ENCODE data around the gene EHD4. TPM values are rescaled to one million over a fixed set of nuclear protein-coding genes. Genes with fewer than 3 reads are reported as not detected.

The EHD4 gene
- total and polyA plus RNA-seq, 2 donors (not counting 3 experiments of a cell fraction or from before 2014, with no cell fraction given), result 96.7 to 128 TPM

DNA sequence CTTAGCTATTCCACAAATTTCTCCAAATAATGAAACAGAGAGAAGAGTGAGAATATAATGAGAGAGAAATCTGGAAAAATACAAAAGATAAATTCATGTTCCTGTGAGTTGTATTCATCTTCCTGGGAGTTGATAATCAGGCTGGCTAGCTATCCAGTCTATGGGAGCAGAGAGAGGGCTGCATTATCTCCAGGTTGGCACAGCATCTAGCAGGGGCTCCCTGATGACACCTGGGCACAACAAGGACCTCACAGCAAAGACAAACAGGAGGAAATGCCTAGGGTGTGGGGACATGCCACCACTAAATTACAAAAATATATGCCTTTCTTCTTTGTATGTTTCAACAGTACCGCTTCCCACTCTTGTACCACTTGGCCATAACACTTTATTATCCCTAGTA, 1.9 kb downstream of the EHD4 start:
- BruUV-seq (replicated peaks), result no TSS peak
- Histone ChIP-seq H3K36me3 (ENCODE audit: control insufficient read depth in 2 of 2, extremely low read depth in 1 of 2, insufficient read depth in 2 of 2, low read length in 2 of 2) (peaks cover 0 to 2% of the 10 kb centered on the region in 2 experiments), H3K9me1 (replicated peaks; ENCODE audit: control insufficient read depth, extremely low read depth, insufficient read depth, low read length) (no peaks in the 10 kb centered on the region), H3K9me3 (replicated peaks; ENCODE audit: control insufficient read depth, insufficient read depth, low read length) (no peaks in the 10 kb centered on the region), H3K9ac (replicated peaks; ENCODE audit: extremely low read depth, insufficient read depth, low read length) (peak overlapping the region; percentile 78), H2AFZ (ENCODE audit: low read depth, low read length) (no peak overlapping the region), H3K27me3 (ENCODE audit: control insufficient read depth in 2 of 2, insufficient read depth in 2 of 2, low read length in 2 of 2) (no peaks in the 10 kb centered on the region), H3K4me3 (replicated peaks in 1 of 3; ENCODE audit: insufficient read depth in 1 of 3, low read depth in 1 of 3, low read length in 3 of 3) (peak overlapping the region; percentile 84 to 100 (median 97)), H3K79me2 (ENCODE audit: control insufficient read depth, insufficient read depth, low read length) (peaks cover 69% of the 10 kb centered on the region), H4K20me1 (replicated peaks; ENCODE audit: control insufficient read depth, extremely low read depth, insufficient read depth, low read length) (no peaks in the 10 kb centered on the region), H3K4me1 (ENCODE audit: control insufficient read depth, extremely low read depth, insufficient read depth, low read length) (peaks cover 47% of the 10 kb centered on the region), H3K4me2 (ENCODE audit: insufficient read depth, low read length) (peak overlapping the region; percentile 77), H3K27ac (ENCODE audit: insufficient read depth, low read depth, low read length) (peak overlapping the region; percentile 69)
- TF ChIP-seq JUN (IDR thresholded peaks at IDR 0.05; ENCODE audit: borderline replicate concordance, insufficient read depth, insufficient read length, low read depth), result no peak
- TF ChIP-seq EZH2 (IDR thresholded peaks at IDR 0.05; ENCODE audit: borderline replicate concordance, low read depth, low read length, severe bottlenecking), result no peak
- no peak for TF ChIP-seq POLR2A (IDR thresholded peaks at IDR 0.05; ENCODE audit: low read depth, low read length)
- no peak for TF ChIP-seq POLR2AphosphoS5 (IDR thresholded peaks at IDR 0.05; ENCODE audit: insufficient read depth, low read depth, low read length)
- TF ChIP-seq MYC (IDR thresholded peaks at IDR 0.05; ENCODE audit: low read depth, low read length), result no peak
- no peak for TF ChIP-seq GATA2 (IDR thresholded peaks at IDR 0.05; ENCODE audit: insufficient read depth, insufficient read length, low read depth, low read length)
- no peak for FAIRE-seq
- no peak for DNase-seq (ENCODE audit: low read depth, low spot score)
- ChIA-PET POLR2A (interaction anchor here (0.8 to 1.4 kb wide), 2 partner anchors 13 to 36 kb away, joined by 3 read pairs; no protein-coding TSS in a partner anchor), CTCF (interaction anchor here (1.2 to 7.1 kb wide), 12 partner anchors 9 to 114 kb away, joined by 4 to 44 read pairs (median 4); no protein-coding TSS in a partner anchor)
- dilution Hi-C loops (cut with MboI; ENCODE audit: extremely low pct_ligation_motif_present, low sequenced_read_pairs), result no loop called here
- intact Hi-C loops (cut with micrococcal nuclease), result loop anchor here (5.0 kb wide), 2 partner anchors 87 to 198 kb away; partner anchors contain the start of gene MAPKBP1

- H3K4me2 ChIP-seq (ENCODE audit: insufficient read depth, low read length), result peak overlapping the region; percentile 77
- TSS peak; percentile 8 for BruUV-seq (replicated peaks)
- no peaks in the 10 kb centered on the region for H3K9me3 ChIP-seq (replicated peaks; ENCODE audit: control insufficient read depth, insufficient read depth, low read length)
- H2AFZ ChIP-seq (ENCODE audit: low read depth, low read length), result no peak overlapping the region
- FAIRE-seq (peak; percentile 26), DNase-seq (ENCODE audit: low read depth, low spot score) (peak; percentile 41)
- peaks cover 74% of the 10 kb centered on the region for H3K79me2 ChIP-seq (ENCODE audit: control insufficient read depth, insufficient read depth, low read length)
- no peaks in the 10 kb centered on the region for H3K27me3 ChIP-seq (ENCODE audit: control insufficient read depth in 2 of 2, insufficient read depth in 2 of 2, low read length in 2 of 2)
- H3K36me3 ChIP-seq (ENCODE audit: control insufficient read depth in 2 of 2, extremely low read depth in 1 of 2, insufficient read depth in 2 of 2, low read length in 2 of 2), result peaks cover 0 to 5% of the 10 kb centered on the region in 2 experiments
- dilution Hi-C loops (cut with MboI; ENCODE audit: extremely low pct_ligation_motif_present, low sequenced_read_pairs), result no loop called here
- CTCF ChIA-PET, result interaction anchor here (1.2 to 7.1 kb wide), 13 partner anchors 9 to 115 kb away, joined by 3 to 44 read pairs (median 4); no protein-coding TSS in a partner anchor
- H3K27ac ChIP-seq (ENCODE audit: insufficient read depth, low read depth, low read length), result peak overlapping the region; percentile 69
- TF ChIP-seq, protein P1, sequence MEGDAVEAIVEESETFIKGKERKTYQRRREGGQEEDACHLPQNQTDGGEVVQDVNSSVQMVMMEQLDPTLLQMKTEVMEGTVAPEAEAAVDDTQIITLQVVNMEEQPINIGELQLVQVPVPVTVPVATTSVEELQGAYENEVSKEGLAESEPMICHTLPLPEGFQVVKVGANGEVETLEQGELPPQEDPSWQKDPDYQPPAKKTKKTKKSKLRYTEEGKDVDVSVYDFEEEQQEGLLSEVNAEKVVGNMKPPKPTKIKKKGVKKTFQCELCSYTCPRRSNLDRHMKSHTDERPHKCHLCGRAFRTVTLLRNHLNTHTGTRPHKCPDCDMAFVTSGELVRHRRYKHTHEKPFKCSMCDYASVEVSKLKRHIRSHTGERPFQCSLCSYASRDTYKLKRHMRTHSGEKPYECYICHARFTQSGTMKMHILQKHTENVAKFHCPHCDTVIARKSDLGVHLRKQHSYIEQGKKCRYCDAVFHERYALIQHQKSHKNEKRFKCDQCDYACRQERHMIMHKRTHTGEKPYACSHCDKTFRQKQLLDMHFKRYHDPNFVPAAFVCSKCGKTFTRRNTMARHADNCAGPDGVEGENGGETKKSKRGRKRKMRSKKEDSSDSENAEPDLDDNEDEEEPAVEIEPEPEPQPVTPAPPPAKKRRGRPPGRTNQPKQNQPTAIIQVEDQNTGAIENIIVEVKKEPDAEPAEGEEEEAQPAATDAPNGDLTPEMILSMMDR (IDR thresholded peaks at IDR 0.05; ENCODE audit: extremely low read depth in 1 of 2, insufficient read depth in 1 of 2, low read depth in 1 of 2, low read length in 2 of 2), result no peak
- peak; percentile 95 for TF ChIP-seq GATA2 (IDR thresholded peaks at IDR 0.05; ENCODE audit: insufficient read depth, insufficient read length, low read depth, low read length)
- TF ChIP-seq FOS (IDR thresholded peaks at IDR 0.05; ENCODE audit: borderline replicate concordance, insufficient read depth, low read length), result no peak
- TF ChIP-seq JUN (IDR thresholded peaks at IDR 0.05; ENCODE audit: borderline replicate concordance, insufficient read depth, insufficient read length, low read depth), result no peak
- no peak for TF ChIP-seq MYC (IDR thresholded peaks at IDR 0.05; ENCODE audit: low read depth, low read length)
- TF ChIP-seq POLR2AphosphoS5 (IDR thresholded peaks at IDR 0.05; ENCODE audit: insufficient read depth, low read depth, low read length), result peak; percentile 16
- TF ChIP-seq EZH2 (IDR thresholded peaks at IDR 0.05; ENCODE audit: borderline replicate concordance, low read depth, low read length, severe bottlenecking), result no peak
- TF ChIP-seq, protein P2, sequence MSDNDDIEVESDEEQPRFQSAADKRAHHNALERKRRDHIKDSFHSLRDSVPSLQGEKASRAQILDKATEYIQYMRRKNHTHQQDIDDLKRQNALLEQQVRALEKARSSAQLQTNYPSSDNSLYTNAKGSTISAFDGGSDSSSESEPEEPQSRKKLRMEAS (IDR thresholded peaks at IDR 0.05; ENCODE audit: insufficient read depth, insufficient read length), result no peak
- no peak for TF ChIP-seq POLR2A (IDR thresholded peaks at IDR 0.05; ENCODE audit: low read depth, low read length)
- intact Hi-C loops (cut with micrococcal nuclease), result loop anchor here (5.0 kb wide), 2 partner anchors 87 to 198 kb away; partner anchors contain the start of gene MAPKBP1
- POLR2A ChIA-PET, result interaction anchor here (0.8 to 1.4 kb wide), 2 partner anchors 13 to 35 kb away, joined by 3 read pairs; no protein-coding TSS in a partner anchor
- no peaks in the 10 kb centered on the region for H4K20me1 ChIP-seq (replicated peaks; ENCODE audit: control insufficient read depth, extremely low read depth, insufficient read depth, low read length)
- peak overlapping the region; percentile 78 for H3K9ac ChIP-seq (replicated peaks; ENCODE audit: extremely low read depth, insufficient read depth, low read length)
- H3K4me3 ChIP-seq (replicated peaks in 1 of 3; ENCODE audit: insufficient read depth in 1 of 3, low read depth in 1 of 3, low read length in 3 of 3), result peak overlapping the region; percentile 84 to 100 (median 97)
- H3K9me1 ChIP-seq (replicated peaks; ENCODE audit: control insufficient read depth, extremely low read depth, insufficient read depth, low read length), result no peaks in the 10 kb centered on the region
- H3K4me1 ChIP-seq (ENCODE audit: control insufficient read depth, extremely low read depth, insufficient read depth, low read length), result peaks cover 47% of the 10 kb centered on the region
These were observed 2.4 kb downstream of the EHD4 start for GRCh38 chr15:41969851-41970431.
